ENCODE results near the gene LRRC42. TPM values are rescaled to one million over a fixed set of nuclear protein-coding genes. Genes with fewer than 3 reads are reported as not detected.

The LRRC42 gene
- total and polyA plus RNA-seq, 9 of the 15 experiments (the other 6 are each of a cell fraction or from before 2014, with no cell fraction given) = 17.3 to 51.9 (median 35.5) TPM

DNA sequence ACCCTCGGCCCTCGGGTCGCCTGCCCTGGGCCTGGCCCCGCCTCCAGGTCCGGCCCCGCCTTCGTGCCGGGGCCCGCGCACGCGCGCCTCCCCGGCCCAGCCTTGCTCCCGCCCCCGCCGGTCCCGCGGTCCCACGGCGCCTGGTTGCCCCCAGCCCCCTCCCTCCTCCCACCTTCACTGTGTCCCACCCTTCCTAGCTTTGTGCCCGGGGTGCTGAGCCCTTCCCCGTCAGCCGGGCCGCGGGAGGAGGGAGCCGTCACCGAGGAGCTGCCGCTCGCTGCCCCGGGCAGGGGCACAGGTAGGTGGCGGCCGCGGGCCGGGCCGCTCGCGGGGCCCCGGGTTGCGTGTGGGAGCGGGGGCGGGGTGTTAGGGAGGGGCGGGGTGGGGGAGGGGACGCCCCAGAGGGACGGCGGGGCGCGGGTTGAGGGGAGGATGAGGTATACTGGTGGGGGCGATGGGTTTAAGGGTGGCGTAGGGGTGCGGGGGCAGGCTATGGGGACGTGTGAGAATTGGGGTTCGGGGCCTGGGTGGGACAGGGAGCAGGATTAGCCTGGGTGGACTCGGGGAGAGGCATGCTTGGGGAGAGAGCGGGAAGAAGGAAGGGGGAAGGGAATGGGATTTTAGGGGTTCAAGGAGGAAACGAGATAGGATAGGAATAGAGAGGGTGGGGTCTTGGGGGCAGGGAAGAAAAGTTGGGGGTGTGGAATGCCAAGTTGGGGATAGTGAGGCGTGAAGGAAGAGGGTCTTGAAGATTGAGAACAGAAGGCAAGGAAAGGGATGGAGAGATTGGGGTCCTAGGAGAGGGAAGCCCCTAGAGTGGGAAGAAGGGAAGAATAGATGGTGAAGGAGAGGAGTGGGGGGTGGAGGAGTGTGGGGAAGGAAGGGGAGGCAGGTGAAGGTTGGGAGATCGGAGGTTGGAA, at the start of gene LRRC42 (continued):
- TF ChIP-seq GTF2A2 (tag; IDR thresholded peaks at IDR 0.05) (no peak), HDAC1 (IDR thresholded peaks at IDR 0.05) (peak in 1 of 2 experiments; percentile 76; a peak in 1 of 4 replicates), MTA3 (IDR thresholded peaks at IDR 0.05; ENCODE audit: borderline replicate concordance) (peak; percentile 92), SRSF3 (IDR thresholded peaks at IDR 0.05; ENCODE audit: insufficient read depth, low read length) (no peak), ARID2 (IDR thresholded peaks at IDR 0.05) (peak; percentile 20; the same call in 1 of the 2 replicates), TGIF2 (CRISPR knock-in tag; IDR thresholded peaks at IDR 0.05) (no peak), SMAD4 (CRISPR knock-in tag; conservative IDR thresholded peaks at IDR 0.05) (no peak), CCNT2 (IDR thresholded peaks at IDR 0.05; ENCODE audit: borderline replicate concordance, extremely low read depth, insufficient read length, low read depth, low read length) (peak; percentile 51), KDM5B (IDR thresholded peaks at IDR 0.05; ENCODE audit: insufficient replicate concordance, low read depth, low read length) (peak; percentile 23), PCBP1 (IDR thresholded peaks at IDR 0.05; ENCODE audit: low read depth, low read length, poor library complexity, severe bottlenecking) (peak; percentile 65), FOXJ2 (tag; IDR thresholded peaks at IDR 0.05) (no peak), NBN (IDR thresholded peaks at IDR 0.05; ENCODE audit: low read depth) (0 out of 2 replicates have a peak, but pooled peaks have one; percentile 19), NFIC (IDR thresholded peaks at IDR 0.05) (peak; percentile 47), ZNF232 (CRISPR knock-in tag; IDR thresholded peaks at IDR 0.05) (no peak)
- TF ChIP-seq, protein P1, sequence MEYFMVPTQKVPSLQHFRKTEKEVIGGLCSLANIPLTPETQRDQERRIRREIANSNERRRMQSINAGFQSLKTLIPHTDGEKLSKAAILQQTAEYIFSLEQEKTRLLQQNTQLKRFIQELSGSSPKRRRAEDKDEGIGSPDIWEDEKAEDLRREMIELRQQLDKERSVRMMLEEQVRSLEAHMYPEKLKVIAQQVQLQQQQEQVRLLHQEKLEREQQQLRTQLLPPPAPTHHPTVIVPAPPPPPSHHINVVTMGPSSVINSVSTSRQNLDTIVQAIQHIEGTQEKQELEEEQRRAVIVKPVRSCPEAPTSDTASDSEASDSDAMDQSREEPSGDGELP (CRISPR knock-in tag; IDR thresholded peaks at IDR 0.05; ENCODE audit: borderline replicate concordance) = 0 out of 2 replicates have a peak, but pooled peaks have one; percentile 47
- TF ChIP-seq, protein P2, sequence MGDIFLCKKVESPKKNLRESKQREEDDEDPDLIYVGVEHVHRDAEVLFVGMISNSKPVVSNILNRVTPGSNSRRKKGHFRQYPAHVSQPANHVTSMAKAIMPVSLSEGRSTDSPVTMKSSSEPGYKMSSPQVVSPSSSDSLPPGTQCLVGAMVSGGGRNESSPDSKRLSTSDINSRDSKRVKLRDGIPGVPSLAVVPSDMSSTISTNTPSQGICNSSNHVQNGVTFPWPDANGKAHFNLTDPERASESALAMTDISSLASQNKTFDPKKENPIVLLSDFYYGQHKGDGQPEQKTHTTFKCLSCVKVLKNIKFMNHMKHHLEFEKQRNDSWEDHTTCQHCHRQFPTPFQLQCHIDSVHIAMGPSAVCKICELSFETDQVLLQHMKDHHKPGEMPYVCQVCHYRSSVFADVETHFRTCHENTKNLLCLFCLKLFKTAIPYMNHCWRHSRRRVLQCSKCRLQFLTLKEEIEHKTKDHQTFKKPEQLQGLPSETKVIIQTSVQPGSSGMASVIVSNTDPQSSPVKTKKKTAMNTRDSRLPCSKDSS (IDR thresholded peaks at IDR 0.05; ENCODE audit: low read depth, partially characterized antibody) = peak; percentile 63
- TF ChIP-seq, protein P3, sequence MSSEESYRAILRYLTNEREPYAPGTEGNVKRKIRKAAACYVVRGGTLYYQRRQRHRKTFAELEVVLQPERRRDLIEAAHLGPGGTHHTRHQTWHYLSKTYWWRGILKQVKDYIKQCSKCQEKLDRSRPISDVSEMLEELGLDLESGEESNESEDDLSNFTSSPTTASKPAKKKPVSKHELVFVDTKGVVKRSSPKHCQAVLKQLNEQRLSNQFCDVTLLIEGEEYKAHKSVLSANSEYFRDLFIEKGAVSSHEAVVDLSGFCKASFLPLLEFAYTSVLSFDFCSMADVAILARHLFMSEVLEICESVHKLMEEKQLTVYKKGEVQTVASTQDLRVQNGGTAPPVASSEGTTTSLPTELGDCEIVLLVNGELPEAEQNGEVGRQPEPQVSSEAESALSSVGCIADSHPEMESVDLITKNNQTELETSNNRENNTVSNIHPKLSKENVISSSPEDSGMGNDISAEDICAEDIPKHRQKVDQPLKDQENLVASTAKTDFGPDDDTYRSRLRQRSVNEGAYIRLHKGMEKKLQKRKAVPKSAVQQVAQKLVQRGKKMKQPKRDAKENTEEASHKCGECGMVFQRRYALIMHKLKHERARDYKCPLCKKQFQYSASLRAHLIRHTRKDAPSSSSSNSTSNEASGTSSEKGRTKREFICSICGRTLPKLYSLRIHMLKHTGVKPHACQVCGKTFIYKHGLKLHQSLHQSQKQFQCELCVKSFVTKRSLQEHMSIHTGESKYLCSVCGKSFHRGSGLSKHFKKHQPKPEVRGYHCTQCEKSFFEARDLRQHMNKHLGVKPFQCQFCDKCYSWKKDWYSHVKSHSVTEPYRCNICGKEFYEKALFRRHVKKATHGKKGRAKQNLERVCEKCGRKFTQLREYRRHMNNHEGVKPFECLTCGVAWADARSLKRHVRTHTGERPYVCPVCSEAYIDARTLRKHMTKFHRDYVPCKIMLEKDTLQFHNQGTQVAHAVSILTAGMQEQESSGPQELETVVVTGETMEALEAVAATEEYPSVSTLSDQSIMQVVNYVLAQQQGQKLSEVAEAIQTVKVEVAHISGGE (CRISPR knock-in tag; IDR thresholded peaks at IDR 0.05) = 0 out of 6 replicates have a peak, but pooled peaks of 1 of the 3 experiments have one; percentile 24

All from K562 (cell line).